Adrenal gland (tissue), 12 donors: Measurements from ENCODE around the gene SYNM. TPM values are rescaled to one million over a fixed set of nuclear protein-coding genes. Genes with fewer than 3 reads are reported as not detected.

Experiments
- DNase-seq, 7 donors: peaks; one replicate each; pipeline ENCODE4 v3.0.0-alpha.2; 2019 to 2020
- H3K27ac ChIP-seq, 5 donors: fragments of 200-600 bp; sonication (generic) in 4 of 5; 1 replicate in 3 of 5; 2 replicates in 2 of 5; pipeline versions ENCODE4 v1.5.1 to v1.8.0; 2016 to 2020; ENCODE audit warnings: mild to moderate bottlenecking in 1 of 5
- H3K27me3 ChIP-seq: fragments of 200-600 bp; 2 replicates; pipeline ENCODE4 v1.8.0; 2021
- H3K36me3 ChIP-seq, 2 donors: fragments of 200-600 bp; replicated peaks in 1 of 2; 1 replicate in 1 of 2; 2 replicates in 1 of 2; pipeline versions ENCODE4 v1.5.1 to v1.8.0; 2018 to 2022
- H3K4me1 ChIP-seq, 2 donors: fragments of 200-600 bp; replicated peaks in 1 of 2; 1 replicate in 1 of 2; 2 replicates in 1 of 2; pipeline versions ENCODE4 v1.5.1 to v1.8.0; 2018 to 2021
- H3K4me3 ChIP-seq, 4 donors: fragments of 200-600 bp; sonication (generic) in 3 of 4; one replicate each; pipeline ENCODE4 v1.5.1; 2016 to 2018
- H3K9me3 ChIP-seq, 3 donors: fragments of 200-600 bp; sonication (generic) in 1 of 3; replicated peaks in 1 of 3; 1 replicate in 2 of 3; 2 replicates in 1 of 3; pipeline versions ENCODE4 v1.5.1 to v1.8.0; 2016 to 2021
- POLR2A ChIP-seq, 2 donors: fragments of 450-650 bp; IDR thresholded peaks; one replicate each; pipeline ENCODE4 v1.6.1; 2017; ENCODE audit warnings: antibody characterized with exemption in 2 of 2, mild to moderate bottlenecking in 2 of 2, moderate library complexity in 1 of 2
- WGBS, 4 donors: extraction: QIAGEN DNeasy Blood & Tissue Kit in 2 of 4; methylation state at CpG; one replicate each; pipeline versions ENCODE4 v1.1.5 to v1.1.7; 2013 to 2017; 5-methylcytosine and 5-hydroxymethylcytosine counted together
- intact Hi-C, 2 donors: fragments of 100-400 bp; cut with DNase I; formaldehyde crosslinking; loops; one replicate each; pipeline versions ENCODE4 v1.14.1 to v1.15.0; 2022 to 2023
- polyA plus RNA-seq, 3 donors: library from polyadenylated mRNA; stranded (reverse); fragments of 200-250 nt in 2 of 3; fragments of 350-450 nt in 1 of 3; fragmentation: Illumina TruSeq in 1 of 3; extraction: RNeasy Lipid Tissue Mini Kit (QIAGEN cat#74804) in 1 of 3; gene quantifications; one replicate each; pipeline ENCODE4 v1.2.3, GENCODE V29; 2013 to 2014
- total RNA-seq, 9 donors: library from RNA; depleted of rRNA in 4 of 9; stranded (reverse); fragments of >200 nt in 4 of 9; fragments of 120-200 nt in 1 of 9; fragmentation: NEBNext Ultra II Directional in 1 of 9; extraction: Animal tissue kit (Norgen Biotek cat#: 25700) in 1 of 9; gene quantifications; one replicate each; pipeline versions ENCODE4 v1.1.0 to v1.2.4, GENCODE V29; 2013 to 2023
- TF ChIP-seq, protein P1 (sequence below), 6 experiments: fragments of 450-650 bp in 4 of 6; fragments of 200-600 bp in 2 of 6; sonication (generic) in 1 of 6; IDR thresholded peaks; 1 replicate in 5 of 6; 2 replicates in 1 of 6; pipeline versions ENCODE4 v1.5.1 to v1.8.0; 2016 to 2021; ENCODE audit warnings: antibody characterized with exemption in 6 of 6, mild to moderate bottlenecking in 2 of 6, moderate library complexity in 1 of 6
- donor health status: healthy with polysubstance abuse.
- donor health status: Bipolar disorder and iron deficiency.
- donor health status: DM: yes; HTN: yes; CAD: no.
- donor health status: DM: no; HTN: no; CAD: no.
- donor health status: DM: no; HTN: no; CAD: no.
- donor health status: DM: yes; HTN: yes; CAD: no.

Gene SYNM
- total and polyA plus RNA-seq, 12 donors, result 9.3 to 44.6 (median 33.2) TPM

DNA sequence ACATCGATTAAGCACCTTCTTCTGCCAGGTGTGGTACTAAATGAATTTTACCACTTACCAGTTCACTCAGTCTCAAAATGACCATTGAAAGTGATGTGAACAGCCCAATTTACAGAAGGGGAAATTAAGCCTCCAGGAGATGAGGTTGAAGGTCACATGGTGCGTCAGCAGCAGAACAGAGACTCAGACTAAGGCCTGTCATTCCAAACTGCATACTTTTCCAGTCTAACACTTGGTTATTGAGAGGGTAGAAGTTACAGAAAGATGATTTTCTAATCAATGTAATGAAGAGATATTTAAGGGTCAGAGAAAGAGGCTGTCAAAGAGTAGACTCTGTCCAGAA lies 76.1 kb downstream of the SYNM start:
- Histone ChIP-seq H3K27ac (peak overlapping the region in 2 of 5 donors; percentile 35 to 59), H3K27me3 (no peaks in the 10 kb centered on the region), H3K4me3 (no peak overlapping the region), H3K9me3 (no peaks in the 10 kb centered on the region), H3K36me3 (peaks cover 0 to 3% of the 10 kb centered on the region in 2 donors), H3K4me1 (peaks cover 0 to 42% of the 10 kb centered on the region in 2 donors)
- DNase-seq, result no peak
- TF ChIP-seq POLR2A (IDR thresholded peaks at IDR 0.05), result no peak
- TF ChIP-seq, protein P1, sequence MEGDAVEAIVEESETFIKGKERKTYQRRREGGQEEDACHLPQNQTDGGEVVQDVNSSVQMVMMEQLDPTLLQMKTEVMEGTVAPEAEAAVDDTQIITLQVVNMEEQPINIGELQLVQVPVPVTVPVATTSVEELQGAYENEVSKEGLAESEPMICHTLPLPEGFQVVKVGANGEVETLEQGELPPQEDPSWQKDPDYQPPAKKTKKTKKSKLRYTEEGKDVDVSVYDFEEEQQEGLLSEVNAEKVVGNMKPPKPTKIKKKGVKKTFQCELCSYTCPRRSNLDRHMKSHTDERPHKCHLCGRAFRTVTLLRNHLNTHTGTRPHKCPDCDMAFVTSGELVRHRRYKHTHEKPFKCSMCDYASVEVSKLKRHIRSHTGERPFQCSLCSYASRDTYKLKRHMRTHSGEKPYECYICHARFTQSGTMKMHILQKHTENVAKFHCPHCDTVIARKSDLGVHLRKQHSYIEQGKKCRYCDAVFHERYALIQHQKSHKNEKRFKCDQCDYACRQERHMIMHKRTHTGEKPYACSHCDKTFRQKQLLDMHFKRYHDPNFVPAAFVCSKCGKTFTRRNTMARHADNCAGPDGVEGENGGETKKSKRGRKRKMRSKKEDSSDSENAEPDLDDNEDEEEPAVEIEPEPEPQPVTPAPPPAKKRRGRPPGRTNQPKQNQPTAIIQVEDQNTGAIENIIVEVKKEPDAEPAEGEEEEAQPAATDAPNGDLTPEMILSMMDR (IDR thresholded peaks at IDR 0.05), result no peak
- WGBS, 4 donors, result 93 to 100% (median 97%) methylated on average over 2 of the region's 2 CpGs
- intact Hi-C loops, result no loop called here

DNA sequence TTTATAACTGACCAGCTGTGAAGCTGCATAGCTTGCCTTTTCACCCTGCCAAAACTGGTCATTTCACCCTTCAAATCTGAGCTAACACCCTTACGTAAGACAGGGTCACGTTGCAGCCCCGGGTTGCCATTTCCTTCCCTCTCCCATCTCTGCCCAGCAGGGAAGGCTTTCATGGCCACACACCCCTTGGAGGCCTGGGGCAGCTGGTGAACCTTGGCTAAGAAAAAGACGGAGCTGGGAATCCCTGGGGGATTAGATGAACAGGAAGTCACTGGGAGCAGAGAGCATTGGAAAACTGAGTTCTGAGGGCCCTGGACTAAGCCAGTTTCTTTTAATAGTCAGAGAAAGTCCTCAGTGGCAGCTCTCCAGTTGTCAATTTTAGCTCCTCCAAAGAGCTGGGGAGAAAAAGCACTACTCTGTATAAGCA lies 76.7 kb downstream of the SYNM start:
- no peak for TF ChIP-seq POLR2A (IDR thresholded peaks at IDR 0.05)
- TF ChIP-seq, protein P1 (IDR thresholded peaks at IDR 0.05), result no peak
- Histone ChIP-seq H3K27ac (peak overlapping the region in 2 of 5 donors; percentile 35 to 59), H3K4me1 (peaks cover 0 to 36% of the 10 kb centered on the region in 2 donors), H3K4me3 (no peak overlapping the region), H3K27me3 (no peaks in the 10 kb centered on the region), H3K36me3 (peaks cover 0 to 3% of the 10 kb centered on the region in 2 donors), H3K9me3 (no peaks in the 10 kb centered on the region)
- intact Hi-C loops, result no loop called here
- DNase-seq, result peak in 6 of 7 donors; percentile 34 to 70 (median 54)
- WGBS, 4 donors, result 32 to 44% (median 41%) methylated on average over 3 to 4 of the region's 4 CpGs

DNA sequence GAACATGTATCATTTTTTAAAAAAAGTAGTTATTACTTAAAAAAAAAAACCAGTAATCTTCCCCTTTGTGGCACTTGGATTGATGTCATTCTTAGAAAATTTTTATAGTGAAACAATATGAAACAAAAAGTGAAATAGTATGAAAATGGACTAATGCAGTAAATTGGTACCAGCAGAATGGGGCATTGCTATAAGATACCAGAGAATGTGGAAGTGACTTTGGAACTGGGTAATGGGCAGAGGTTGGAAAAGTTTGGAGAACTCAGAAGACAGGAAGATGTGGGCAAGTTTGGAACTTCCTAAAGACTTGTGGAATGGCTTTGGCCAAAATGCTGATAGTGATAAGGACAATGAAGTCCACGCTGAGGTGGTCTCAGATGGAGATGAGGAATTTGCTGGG lies 77.9 kb downstream of the SYNM start:
- WGBS, 4 donors, result 59 to 88% (median 85%) methylated on average over 1 of the region's 1 CpG
- Histone ChIP-seq H3K4me1 (peaks cover 0 to 34% of the 10 kb centered on the region in 2 donors), H3K27me3 (no peaks in the 10 kb centered on the region), H3K4me3 (no peak overlapping the region), H3K27ac (no peak overlapping the region), H3K36me3 (peaks cover 0 to 3% of the 10 kb centered on the region in 2 donors), H3K9me3 (no peaks in the 10 kb centered on the region)
- no peak for DNase-seq
- TF ChIP-seq, protein P1 (IDR thresholded peaks at IDR 0.05), result no peak
- TF ChIP-seq POLR2A (IDR thresholded peaks at IDR 0.05), result no peak
- intact Hi-C loops, result no loop called here

Other genes starting within 250 kb of the SYNM start
- not detected for gene PGPEP1L, start 97.3 kb upstream of the SYNM start, total RNA-seq
- under 1 TPM in 1 of 3 donors, not detected in 2; 0.10 TPM for gene PGPEP1L, start 97.3 kb upstream of the SYNM start, polyA plus RNA-seq
- 10 to 100 TPM; 11.1 to 42.0 (median 27.4) TPM for gene TTC23, start 144.5 kb downstream of the SYNM start, total RNA-seq
- 10 to 100 TPM; 10.9 to 20.4 (median 16.2) TPM for gene TTC23, start 144.5 kb downstream of the SYNM start, polyA plus RNA-seq
- 10 to 100 TPM; 17.8 to 49.8 (median 23.5) TPM for gene LRRC28, start 146.4 kb downstream of the SYNM start, total RNA-seq
- gene LRRC28, start 146.4 kb downstream of the SYNM start, polyA plus RNA-seq, result 10 to 100 TPM in 1 of 3 donors, 1 to 10 TPM in 2; 4.4 to 20.6 (median 7.0) TPM